ENCODE measurements around the gene ZFAND2B.
"Not testable (repeated sequence)": the region's sequence is repeated elsewhere in the genome, so short reads cannot be mapped to it uniquely, and the experiment has no call there.

Gene ZFAND2B

GRCh38 chr2:219253753-219254589 lies 47.4 kb downstream of the ZFAND2B start, which contains the start of gene TUBA4A:
Gene TUBA4A, minus strand, starts transcription at chr2:219253918. Its CDS starts 60 bp downstream, at chr2:219253858.
- DNase-seq, result peak; percentile 90

GRCh38 chr2:219254590-219255201 lies 48.1 kb downstream of the ZFAND2B start:
- DNase-seq, result peak; percentile 22

GRCh38 chr2:219258942-219259341 lies 52.4 kb downstream of the ZFAND2B start:
- not testable (repeated sequence) for DNase-seq

All from stimulated activated CD4-positive, alpha-beta T cell treated with anti-CD3 and anti-CD28 coated beads, Interleukin-12 subunit alpha, Interleukin-12 subunit beta, amount 100 ng/mL, for 4 hours (primary cell).